ENCODE results near the gene FOXJ2. TPM values are rescaled to one million over a fixed set of nuclear protein-coding genes. Genes with fewer than 3 reads are reported as not detected.
A peak's percentile ranks its signal among the peaks of the same experiment; 100 is the strongest.
"Not testable (repeated sequence)": the region's sequence is repeated elsewhere in the genome, so short reads cannot be mapped to it uniquely, and the experiment has no call there.

The FOXJ2 gene
- total and polyA plus RNA-seq, 2 donors (not counting 1 experiment from before 2014, with no cell fraction given) = 8.3 TPM

GRCh38 chr12:7994731-7995205 is 37.7 kb upstream of the FOXJ2 start:
- DNase-seq (ENCODE audit: low read depth in 2 of 2) = peak; percentile 95
- H3K79me2 ChIP-seq (ENCODE audit: control insufficient read depth, insufficient read depth, low read length) = no peaks in the 10 kb centered on the region
- no peaks in the 10 kb centered on the region for H3K36me3 ChIP-seq (ENCODE audit: control insufficient read depth, insufficient read depth, low read length)
- TF ChIP-seq, protein P1, sequence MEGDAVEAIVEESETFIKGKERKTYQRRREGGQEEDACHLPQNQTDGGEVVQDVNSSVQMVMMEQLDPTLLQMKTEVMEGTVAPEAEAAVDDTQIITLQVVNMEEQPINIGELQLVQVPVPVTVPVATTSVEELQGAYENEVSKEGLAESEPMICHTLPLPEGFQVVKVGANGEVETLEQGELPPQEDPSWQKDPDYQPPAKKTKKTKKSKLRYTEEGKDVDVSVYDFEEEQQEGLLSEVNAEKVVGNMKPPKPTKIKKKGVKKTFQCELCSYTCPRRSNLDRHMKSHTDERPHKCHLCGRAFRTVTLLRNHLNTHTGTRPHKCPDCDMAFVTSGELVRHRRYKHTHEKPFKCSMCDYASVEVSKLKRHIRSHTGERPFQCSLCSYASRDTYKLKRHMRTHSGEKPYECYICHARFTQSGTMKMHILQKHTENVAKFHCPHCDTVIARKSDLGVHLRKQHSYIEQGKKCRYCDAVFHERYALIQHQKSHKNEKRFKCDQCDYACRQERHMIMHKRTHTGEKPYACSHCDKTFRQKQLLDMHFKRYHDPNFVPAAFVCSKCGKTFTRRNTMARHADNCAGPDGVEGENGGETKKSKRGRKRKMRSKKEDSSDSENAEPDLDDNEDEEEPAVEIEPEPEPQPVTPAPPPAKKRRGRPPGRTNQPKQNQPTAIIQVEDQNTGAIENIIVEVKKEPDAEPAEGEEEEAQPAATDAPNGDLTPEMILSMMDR (conservative IDR thresholded peaks at IDR 0.05 in 1 of 2, IDR thresholded peaks at IDR 0.05 in 1 of 2; ENCODE audit: low read depth in 1 of 2, low read length in 2 of 2) = no peak
- TF ChIP-seq EZH2 (IDR thresholded peaks at IDR 0.05; ENCODE audit: low read length, missing control alignments) = no peak
- H3K27me3 ChIP-seq (ENCODE audit: control insufficient read depth, insufficient read depth, low read length) = no peaks in the 10 kb centered on the region
- H3K4me3 ChIP-seq (replicated peaks in 1 of 4; ENCODE audit: control extremely low read depth in 1 of 4, insufficient read depth in 1 of 4, low read depth in 3 of 4, low read length in 4 of 4) = peak overlapping the region in 2 of 4 experiments; percentile 23 to 35
- H3K4me2 ChIP-seq (ENCODE audit: extremely low read depth, insufficient read depth, low read length) = peak overlapping the region; percentile 67
- peaks cover 10% of the 10 kb centered on the region for H3K4me1 ChIP-seq (ENCODE audit: control insufficient read depth, extremely low read depth, insufficient read depth, low read length)
- no peak overlapping the region for H2AFZ ChIP-seq (ENCODE audit: low read length)
- peak overlapping the region; percentile 29 for H3K9ac ChIP-seq (ENCODE audit: insufficient read depth, low read length)
- peak overlapping the region; percentile 89 for H3K27ac ChIP-seq (ENCODE audit: insufficient read depth, low read length)
- no peaks in the 10 kb centered on the region for H3K9me3 ChIP-seq (ENCODE audit: control insufficient read depth, insufficient read depth, low read depth, low read length)
- H4K20me1 ChIP-seq (ENCODE audit: control insufficient read depth, extremely low read depth, insufficient read depth, low read length) = no peaks in the 10 kb centered on the region

GRCh38 chr12:7995266-7995963 is 37.1 kb upstream of the FOXJ2 start:
- H3K27ac ChIP-seq (ENCODE audit: insufficient read depth, low read length) = peak overlapping the region; percentile 89
- H2AFZ ChIP-seq (ENCODE audit: low read length) = no peak overlapping the region
- peak overlapping the region; percentile 64 for H3K9ac ChIP-seq (ENCODE audit: insufficient read depth, low read length)
- no peaks in the 10 kb centered on the region for H3K79me2 ChIP-seq (ENCODE audit: control insufficient read depth, insufficient read depth, low read length)
- no peak for TF ChIP-seq EZH2 (IDR thresholded peaks at IDR 0.05; ENCODE audit: low read length, missing control alignments)
- TF ChIP-seq, protein P1 (conservative IDR thresholded peaks at IDR 0.05 in 1 of 2, IDR thresholded peaks at IDR 0.05 in 1 of 2; ENCODE audit: low read depth in 1 of 2, low read length in 2 of 2) = peak; percentile 74 to 84
- peak overlapping the region in 2 of 4 experiments; percentile 0 to 35 for H3K4me3 ChIP-seq (replicated peaks in 1 of 4; ENCODE audit: control extremely low read depth in 1 of 4, insufficient read depth in 1 of 4, low read depth in 3 of 4, low read length in 4 of 4)
- H3K4me2 ChIP-seq (ENCODE audit: extremely low read depth, insufficient read depth, low read length) = peak overlapping the region; percentile 73
- H3K27me3 ChIP-seq (ENCODE audit: control insufficient read depth, insufficient read depth, low read length) = no peaks in the 10 kb centered on the region
- peaks cover 10% of the 10 kb centered on the region for H3K4me1 ChIP-seq (ENCODE audit: control insufficient read depth, extremely low read depth, insufficient read depth, low read length)
- H3K36me3 ChIP-seq (ENCODE audit: control insufficient read depth, insufficient read depth, low read length) = no peaks in the 10 kb centered on the region
- DNase-seq (ENCODE audit: low read depth in 2 of 2) = peak; percentile 88 to 89
- no peaks in the 10 kb centered on the region for H4K20me1 ChIP-seq (ENCODE audit: control insufficient read depth, extremely low read depth, insufficient read depth, low read length)
- no peaks in the 10 kb centered on the region for H3K9me3 ChIP-seq (ENCODE audit: control insufficient read depth, insufficient read depth, low read depth, low read length)

DNA sequence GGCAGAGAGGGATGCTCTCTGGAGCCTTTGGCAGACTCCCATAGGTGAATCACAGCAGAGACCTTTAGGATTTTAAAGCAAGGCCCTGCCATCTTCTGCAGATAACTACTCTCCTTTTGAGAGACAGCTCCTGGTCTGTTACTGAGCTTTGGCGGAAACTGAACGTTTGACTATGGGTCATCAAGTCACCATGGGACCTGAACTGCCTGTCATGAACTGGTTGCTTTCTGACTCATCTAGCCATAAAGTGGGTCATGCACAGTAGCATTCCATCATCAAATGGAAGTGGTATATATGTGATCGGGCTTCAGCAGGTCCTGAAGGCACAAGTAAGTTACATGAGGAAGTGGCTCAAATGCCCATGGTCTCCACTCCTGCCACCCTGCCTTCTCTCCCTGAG is 31.7 kb upstream of the FOXJ2 start:
- H4K20me1 ChIP-seq (ENCODE audit: control insufficient read depth, extremely low read depth, insufficient read depth, low read length); H3K9me3 ChIP-seq (ENCODE audit: control insufficient read depth, insufficient read depth, low read depth, low read length); DNase-seq (ENCODE audit: low read depth in 2 of 2); H3K27me3 ChIP-seq (ENCODE audit: control insufficient read depth, insufficient read depth, low read length); H3K27ac ChIP-seq (ENCODE audit: insufficient read depth, low read length); H3K4me2 ChIP-seq (ENCODE audit: extremely low read depth, insufficient read depth, low read length); H3K4me3 ChIP-seq (replicated peaks in 1 of 4; ENCODE audit: control extremely low read depth in 1 of 4, insufficient read depth in 1 of 4, low read depth in 3 of 4, low read length in 4 of 4); H3K36me3 ChIP-seq (ENCODE audit: control insufficient read depth, insufficient read depth, low read length); H3K4me1 ChIP-seq (ENCODE audit: control insufficient read depth, extremely low read depth, insufficient read depth, low read length); H3K9ac ChIP-seq (ENCODE audit: insufficient read depth, low read length); H3K79me2 ChIP-seq (ENCODE audit: control insufficient read depth, insufficient read depth, low read length); H2AFZ ChIP-seq (ENCODE audit: low read length): not testable (repeated sequence)

GRCh38 chr12:8001496-8001895 is 31.0 kb upstream of the FOXJ2 start:
- not testable (repeated sequence) for H3K79me2 ChIP-seq (ENCODE audit: control insufficient read depth, insufficient read depth, low read length); H2AFZ ChIP-seq (ENCODE audit: low read length); H3K9ac ChIP-seq (ENCODE audit: insufficient read depth, low read length); H3K36me3 ChIP-seq (ENCODE audit: control insufficient read depth, insufficient read depth, low read length); H3K9me3 ChIP-seq (ENCODE audit: control insufficient read depth, insufficient read depth, low read depth, low read length); H3K4me3 ChIP-seq (replicated peaks in 1 of 4; ENCODE audit: control extremely low read depth in 1 of 4, insufficient read depth in 1 of 4, low read depth in 3 of 4, low read length in 4 of 4); H3K4me2 ChIP-seq (ENCODE audit: extremely low read depth, insufficient read depth, low read length); H3K27ac ChIP-seq (ENCODE audit: insufficient read depth, low read length); H3K27me3 ChIP-seq (ENCODE audit: control insufficient read depth, insufficient read depth, low read length); H4K20me1 ChIP-seq (ENCODE audit: control insufficient read depth, extremely low read depth, insufficient read depth, low read length); DNase-seq (ENCODE audit: low read depth in 2 of 2); H3K4me1 ChIP-seq (ENCODE audit: control insufficient read depth, extremely low read depth, insufficient read depth, low read length)

DNA sequence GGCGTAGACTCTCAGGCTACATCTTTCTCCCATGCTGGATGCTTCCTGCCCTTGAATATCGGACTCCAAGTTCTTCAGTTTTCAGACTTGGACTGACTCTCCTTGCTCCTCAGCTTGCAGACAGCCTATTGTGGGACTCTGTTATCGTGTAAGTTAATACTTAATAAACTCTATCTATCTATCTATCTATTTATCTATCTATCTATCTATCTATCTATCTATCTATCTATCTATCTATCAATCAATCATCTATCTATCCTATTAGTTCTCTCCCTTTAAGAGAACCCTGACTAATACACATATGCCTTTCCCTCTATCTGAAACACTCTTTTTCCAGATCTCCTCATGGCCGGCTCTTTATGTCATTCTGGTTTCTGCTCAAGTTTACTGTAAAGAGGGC is 27.6 kb upstream of the FOXJ2 start:
- not testable (repeated sequence) for H4K20me1 ChIP-seq (ENCODE audit: control insufficient read depth, extremely low read depth, insufficient read depth, low read length); H3K9me3 ChIP-seq (ENCODE audit: control insufficient read depth, insufficient read depth, low read depth, low read length); H3K4me3 ChIP-seq (replicated peaks in 1 of 4; ENCODE audit: control extremely low read depth in 1 of 4, insufficient read depth in 1 of 4, low read depth in 3 of 4, low read length in 4 of 4); H3K79me2 ChIP-seq (ENCODE audit: control insufficient read depth, insufficient read depth, low read length); H3K4me2 ChIP-seq (ENCODE audit: extremely low read depth, insufficient read depth, low read length); H3K9ac ChIP-seq (ENCODE audit: insufficient read depth, low read length); H2AFZ ChIP-seq (ENCODE audit: low read length); DNase-seq (ENCODE audit: low read depth in 2 of 2); H3K36me3 ChIP-seq (ENCODE audit: control insufficient read depth, insufficient read depth, low read length); H3K27ac ChIP-seq (ENCODE audit: insufficient read depth, low read length); H3K4me1 ChIP-seq (ENCODE audit: control insufficient read depth, extremely low read depth, insufficient read depth, low read length); H3K27me3 ChIP-seq (ENCODE audit: control insufficient read depth, insufficient read depth, low read length)

All from fibroblast of lung (primary cell).